Adipose tissue (tissue), 3 donors: ENCODE measurements around the gene SMIM27. TPM values are rescaled to one million over a fixed set of nuclear protein-coding genes. Genes with fewer than 3 reads are reported as not detected.
"Not testable (repeated sequence)": the region's sequence is repeated elsewhere in the genome, so short reads cannot be mapped to it uniquely, and the experiment has no call there.

Experiments used
- H3K27ac ChIP-seq: one replicate; pipeline ENCODE4 v1.5.1; 2013; ENCODE audit warnings: low read depth, low read length
- WGBS, 3 donors: extraction: QIAGEN DNeasy Blood & Tissue Kit; methylation state at CpG; one replicate each; pipeline ENCODE4 v1.1.7; 2013; 5-methylcytosine and 5-hydroxymethylcytosine counted together
- polyA plus RNA-seq, 3 donors: library from polyadenylated mRNA; stranded (reverse); fragments of 200-250 nt; gene quantifications; one replicate each; pipeline ENCODE4 v1.2.3, GENCODE V29; 2013
- donor health status: healthy with polysubstance abuse.
- donor health status: Bipolar disorder and iron deficiency.
- donor health status: healthy.

The SMIM27 gene
- polyA plus RNA-seq, 3 donors, result 3.6 to 14.4 (median 5.5) TPM

- H3K27ac ChIP-seq, result no peak overlapping the region
Measured at GRCh38 chr9:32587901-32588300, 35.8 kb downstream of the SMIM27 start.

- no peak overlapping the region for H3K27ac ChIP-seq
Measured at GRCh38 chr9:32589083-32589723, 37.1 kb downstream of the SMIM27 start.

GRCh38 chr9:32590476-32590875 is 38.3 kb downstream of the SMIM27 start:
- H3K27ac ChIP-seq, result no peak overlapping the region
- 27 to 33% (median 29%) methylated on average over 2 of the region's 2 CpGs for WGBS, 3 donors

More at GRCh38 chr9:32589083-32589723, 37.1 kb downstream of the SMIM27 start:
- 40 to 45% (median 44%) methylated on average over 6 of the region's 6 CpGs for WGBS, 3 donors

GRCh38 chr9:32590898-32591297 is 38.8 kb downstream of the SMIM27 start:
- WGBS, 3 donors, result 55 to 71% (median 59%) methylated on average over 1 of the region's 1 CpG

GRCh38 chr9:32596096-32596865 is 44.2 kb downstream of the SMIM27 start:
- 56 to 67% (median 64%) methylated on average over 4 of the region's 4 CpGs for WGBS, 3 donors
- H3K27ac ChIP-seq, result no peak overlapping the region

More at GRCh38 chr9:32590898-32591297, 38.8 kb downstream of the SMIM27 start:
- no peak overlapping the region for H3K27ac ChIP-seq

- no peak overlapping the region for H3K27ac ChIP-seq
Measured at GRCh38 chr9:32596936-32597335, 44.8 kb downstream of the SMIM27 start.

GRCh38 chr9:32599021-32599420 is 46.9 kb downstream of the SMIM27 start:
- not testable (repeated sequence) for H3K27ac ChIP-seq
- 45 to 63% (median 55%) methylated on average over 3 of the region's 3 CpGs for WGBS, 3 donors

Other genes starting within 250 kb of the SMIM27 start
- 100 to 1,000 TPM in 1 of 3 donors, 10 to 100 TPM in 2; 30.1 to 155 (median 33.4) TPM for gene ACO1, start 167.7 kb upstream of the SMIM27 start, polyA plus RNA-seq
- gene RIGI, start 26.1 kb upstream of the SMIM27 start, polyA plus RNA-seq, result 1 to 10 TPM; 2.9 to 3.7 (median 3.1) TPM
- gene TOPORS, start 259 bp downstream of the SMIM27 start, polyA plus RNA-seq, result 1 to 10 TPM; 3.2 to 7.5 (median 7.1) TPM
- 10 to 100 TPM; 18.8 to 48.7 (median 44.7) TPM for gene NDUFB6, start 20.8 kb downstream of the SMIM27 start, polyA plus RNA-seq
- gene TAF1L, start 83.3 kb downstream of the SMIM27 start, polyA plus RNA-seq, result under 1 TPM in 2 of 3 donors, not detected in 1; 0.01 TPM
- gene TMEM215, start 231.2 kb downstream of the SMIM27 start, polyA plus RNA-seq, result not detected